Uterus (tissue), 4 donors: ENCODE results near the gene DTNA. TPM values are rescaled to one million over a fixed set of nuclear protein-coding genes. Genes with fewer than 3 reads are reported as not detected.

Experiments
- DNase-seq, 2 donors: peaks; one replicate each; pipeline ENCODE4 v3.0.0-alpha.2; 2019 to 2020
- H3K27ac ChIP-seq, 2 donors: fragments of 200-600 bp; sonication (generic); 1 replicate in 1 of 2; 2 replicates in 1 of 2; pipeline ENCODE4 v1.5.1; 2016 to 2018
- H3K27me3 ChIP-seq, 2 donors: fragments of 200-600 bp; sonication (generic); one replicate each; pipeline ENCODE4 v1.5.1; 2018 to 2019; ENCODE audit warnings: control low read depth in 1 of 2
- H3K36me3 ChIP-seq, 2 donors: fragments of 200-600 bp; sonication (generic); one replicate each; pipeline ENCODE4 v1.5.1; 2019; ENCODE audit warnings: control low read depth in 1 of 2
- H3K4me1 ChIP-seq, 2 donors: fragments of 200-600 bp; sonication (generic); one replicate each; pipeline ENCODE4 v1.5.1; 2018 to 2019; ENCODE audit warnings: control low read depth in 1 of 2
- H3K4me3 ChIP-seq, 2 donors: fragments of 200-600 bp; sonication (generic); 1 replicate in 1 of 2; 2 replicates in 1 of 2; pipeline ENCODE4 v1.5.1; 2018 to 2019; ENCODE audit warnings: mild to moderate bottlenecking in 1 of 2
- H3K9me3 ChIP-seq, 2 donors: fragments of 200-600 bp; sonication (generic); one replicate each; pipeline ENCODE4 v1.5.1; 2019; ENCODE audit warnings: control low read depth in 1 of 2
- CTCF ChIP-seq, 4 experiments: fragments of 200-600 bp in 2 of 4; fragments of 450-650 bp in 2 of 4; sonication (generic) in 2 of 4; IDR thresholded peaks; one replicate each; pipeline ENCODE4 v1.5.1; 2016 to 2019; ENCODE audit warnings: antibody characterized with exemption in 4 of 4, mild to moderate bottlenecking in 2 of 4, moderate library complexity in 1 of 4
- POLR2A ChIP-seq, 2 donors: fragments of 450-650 bp; IDR thresholded peaks; one replicate each; pipeline ENCODE4 v1.6.1; 2016; ENCODE audit warnings: antibody characterized with exemption in 2 of 2, mild to moderate bottlenecking in 1 of 2, moderate library complexity in 1 of 2
- intact Hi-C: fragments of 100-400 bp; cut with DNase I; formaldehyde crosslinking; loops from one replicate; pipeline ENCODE4 v1.15.1; 2023; ENCODE audit warnings: low total_unique reads
- total RNA-seq, 4 donors: library from RNA; depleted of rRNA in 3 of 4; stranded (reverse); fragments of >200 nt in 3 of 4; gene quantifications; one replicate each; pipeline versions ENCODE4 v1.1.0 to v1.2.4, GENCODE V29; 2014 to 2023
- donor health status: DM: yes; HTN: yes; CAD: no.

DTNA gene
- total RNA-seq, 4 donors from 2014 or later = 13.8 to 229 (median 43.0) TPM

DNA sequence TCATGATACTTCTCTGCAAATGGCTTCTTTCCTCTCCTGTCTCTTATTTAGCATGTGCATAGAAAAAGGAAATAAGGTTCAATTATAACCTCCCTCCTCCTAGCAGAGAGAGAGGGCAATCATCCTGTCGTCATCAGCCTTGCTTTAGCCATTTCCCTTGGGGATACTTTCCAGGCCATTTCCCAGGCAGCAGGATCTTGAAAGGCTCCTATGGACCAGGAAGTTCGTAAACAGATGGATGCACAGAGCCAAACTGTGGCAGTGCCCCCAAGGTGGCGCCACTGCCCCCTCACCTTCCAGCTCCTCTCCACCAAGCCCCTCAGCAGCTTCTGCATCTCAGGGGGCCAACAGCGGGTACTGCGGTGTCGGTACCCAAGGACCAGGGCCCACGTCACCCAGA is 157.4 kb downstream of the DTNA start:
- intact Hi-C loops = no loop called here
- TF ChIP-seq CTCF (IDR thresholded peaks at IDR 0.05) (no peak), POLR2A (IDR thresholded peaks at IDR 0.05) (no peak)

DNA sequence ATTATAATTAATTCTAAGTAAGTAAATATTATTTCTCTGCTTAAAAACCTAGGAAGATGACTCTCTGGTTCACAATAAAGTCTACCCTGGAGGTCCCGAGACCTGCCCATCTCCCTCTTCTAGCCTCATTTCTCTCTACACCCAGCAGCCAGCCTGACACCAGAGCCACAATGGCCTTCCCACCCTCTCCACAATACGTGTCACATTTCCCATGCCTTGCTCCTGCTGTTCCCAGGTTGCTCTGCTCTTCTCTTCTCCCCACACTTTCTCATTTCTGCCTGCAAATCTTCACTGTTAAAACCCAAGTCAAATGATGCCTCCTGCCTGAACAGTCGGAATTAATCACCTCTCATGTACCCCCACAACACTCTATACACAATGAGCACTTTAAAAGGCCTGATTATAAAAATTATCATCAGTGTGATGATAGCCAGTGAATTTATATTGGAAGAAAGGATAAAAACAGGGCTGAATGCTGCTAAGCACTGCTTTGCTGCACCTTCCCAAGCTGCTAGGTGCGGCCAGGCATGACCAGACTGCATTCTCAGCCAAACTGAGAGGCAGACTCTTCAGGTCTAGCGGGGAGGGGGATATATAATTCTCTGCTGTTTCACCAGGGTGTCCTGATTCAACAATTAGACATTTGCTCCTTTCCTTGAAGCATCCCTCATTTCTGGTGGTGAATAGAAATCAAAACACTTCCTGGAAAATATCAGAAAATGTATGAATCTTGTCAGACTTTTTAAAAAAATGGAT is 160.6 kb downstream of the DTNA start:
- no peak overlapping the region for H3K27ac ChIP-seq
- H3K4me3 ChIP-seq = no peak overlapping the region
- intact Hi-C loops = no loop called here
- no peaks in the 10 kb centered on the region for H3K27me3 ChIP-seq
- no peaks in the 10 kb centered on the region for H3K36me3 ChIP-seq
- H3K9me3 ChIP-seq = no peaks in the 10 kb centered on the region
- DNase-seq = no peak
- TF ChIP-seq POLR2A (IDR thresholded peaks at IDR 0.05) (no peak), CTCF (IDR thresholded peaks at IDR 0.05) (no peak)
- no peaks in the 10 kb centered on the region for H3K4me1 ChIP-seq

More for the DNA sequence above, 157.4 kb downstream of the DTNA start:
- H3K4me1 ChIP-seq = no peaks in the 10 kb centered on the region
- H3K4me3 ChIP-seq = no peak overlapping the region
- H3K27ac ChIP-seq = peak overlapping the region in 1 of 2 donors; percentile 44
- no peaks in the 10 kb centered on the region for H3K27me3 ChIP-seq
- peak; percentile 14 to 15 for DNase-seq
- no peaks in the 10 kb centered on the region for H3K9me3 ChIP-seq
- no peaks in the 10 kb centered on the region for H3K36me3 ChIP-seq

DNA sequence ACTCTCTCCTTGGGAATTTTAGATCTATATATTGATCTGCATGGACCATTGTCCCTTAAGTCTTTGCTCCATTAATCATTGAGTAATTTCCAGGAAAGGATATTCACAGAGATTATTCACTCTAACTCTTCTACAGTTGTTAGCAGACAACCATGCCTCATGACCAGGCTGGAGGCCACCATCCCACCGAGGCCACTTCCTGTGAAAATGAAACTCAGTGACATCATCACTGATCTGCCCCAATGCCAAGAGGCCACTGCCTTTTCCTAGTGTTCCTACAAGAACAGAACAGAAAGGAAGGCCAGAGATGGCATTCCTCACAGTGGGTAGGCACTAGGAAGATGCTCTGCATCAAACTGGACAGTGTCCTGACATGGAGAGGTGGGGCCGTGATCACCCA is 161.3 kb downstream of the DTNA start:
- no peak for TF ChIP-seq CTCF (IDR thresholded peaks at IDR 0.05)
- TF ChIP-seq POLR2A (IDR thresholded peaks at IDR 0.05) = no peak
- no peak for DNase-seq

DNA sequence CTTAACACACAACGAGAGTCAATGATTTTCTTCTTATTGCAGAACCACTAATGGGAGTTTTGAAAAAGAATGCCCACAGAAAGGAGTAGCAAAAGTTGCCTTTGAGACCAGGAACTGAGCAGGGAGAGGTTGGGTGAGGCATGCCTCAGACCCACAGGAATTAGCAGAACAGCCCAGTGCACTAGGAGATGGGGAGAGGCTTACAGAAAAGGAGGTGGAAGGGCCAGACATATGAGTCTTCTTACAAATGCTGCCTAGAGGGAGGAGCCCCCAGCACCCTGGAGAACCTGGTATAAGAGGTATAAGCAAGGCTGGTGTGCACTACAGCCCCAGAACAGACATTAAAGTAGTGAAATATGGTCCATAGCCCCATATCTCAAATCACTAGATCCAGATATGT is 162.0 kb downstream of the DTNA start:
- Histone ChIP-seq H3K9me3 (no peaks in the 10 kb centered on the region), H3K36me3 (no peaks in the 10 kb centered on the region), H3K27me3 (no peaks in the 10 kb centered on the region), H3K4me3 (no peak overlapping the region), H3K27ac (no peak overlapping the region), H3K4me1 (no peaks in the 10 kb centered on the region)
- TF ChIP-seq CTCF (IDR thresholded peaks at IDR 0.05) (no peak), POLR2A (IDR thresholded peaks at IDR 0.05) (no peak)
- intact Hi-C loops = no loop called here
- no peak for DNase-seq

More for the DNA sequence above, 161.3 kb downstream of the DTNA start:
- no peaks in the 10 kb centered on the region for H3K36me3 ChIP-seq
- no peaks in the 10 kb centered on the region for H3K27me3 ChIP-seq
- no peak overlapping the region for H3K27ac ChIP-seq
- H3K4me3 ChIP-seq = no peak overlapping the region
- no peaks in the 10 kb centered on the region for H3K4me1 ChIP-seq
- intact Hi-C loops = no loop called here
- no peaks in the 10 kb centered on the region for H3K9me3 ChIP-seq

DNA sequence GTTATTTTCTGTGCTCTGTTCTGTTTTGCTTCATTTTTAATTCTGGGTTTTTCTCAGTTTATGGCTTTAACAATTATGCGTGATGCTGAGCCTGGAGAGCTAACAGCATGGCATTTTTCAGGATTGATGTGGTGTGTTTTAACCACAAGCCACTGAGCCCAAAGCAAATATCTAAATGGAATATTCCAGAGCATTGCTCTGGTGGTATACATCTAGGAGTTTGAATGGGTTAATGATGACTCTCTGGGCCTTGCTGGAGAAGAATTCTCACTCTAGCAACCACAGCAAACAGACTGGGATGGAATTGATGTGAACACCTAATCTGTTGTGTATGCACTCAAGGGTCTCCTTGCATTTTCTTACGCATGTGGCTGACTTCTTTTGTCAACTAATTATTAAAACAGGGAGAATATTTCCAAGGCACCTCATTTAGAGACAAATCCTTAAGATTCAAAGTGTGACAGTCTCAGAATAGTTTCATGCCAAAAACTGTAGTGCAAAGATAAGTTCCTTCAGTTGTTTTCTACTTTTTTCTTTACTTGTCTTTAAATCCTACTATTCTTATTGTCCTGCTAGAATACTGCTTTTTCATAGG is 164.0 kb downstream of the DTNA start:
- Histone ChIP-seq H3K4me3 (no peak overlapping the region), H3K4me1 (no peaks in the 10 kb centered on the region), H3K9me3 (no peaks in the 10 kb centered on the region), H3K36me3 (no peaks in the 10 kb centered on the region), H3K27ac (no peak overlapping the region), H3K27me3 (no peaks in the 10 kb centered on the region)
- no peak for TF ChIP-seq POLR2A (IDR thresholded peaks at IDR 0.05)
- TF ChIP-seq CTCF (IDR thresholded peaks at IDR 0.05) = no peak
- DNase-seq = no peak
- intact Hi-C loops = no loop called here
